Endothelial cell of umbilical vein (primary cell): ENCODE measurements around the gene PIP5K1C.

Experiments
- EZH2 ChIP-seq: IDR thresholded peaks from 2 replicates; pipeline ENCODE4 v1.6.1; 2012; ENCODE audit warnings: borderline replicate concordance, low read depth, mild to moderate bottlenecking, moderate library complexity, low read length, inconsistent platforms; ENCODE audit not compliant: severe bottlenecking
- FOS ChIP-seq: IDR thresholded peaks from 2 replicates; pipeline ENCODE4 v1.6.1; 2011; ENCODE audit warnings: mild to moderate bottlenecking, low read length, moderate library complexity, borderline replicate concordance; ENCODE audit not compliant: insufficient read depth
- GATA2 ChIP-seq: IDR thresholded peaks from 2 replicates; pipeline ENCODE4 v1.7.0; 2011; ENCODE audit warnings: low read depth, mild to moderate bottlenecking, moderate library complexity, mixed read lengths, low read length; ENCODE audit not compliant: insufficient read length, insufficient read depth
- MYC ChIP-seq: IDR thresholded peaks from one replicate; pipeline ENCODE4 v1.6.1; 2011; ENCODE audit warnings: mild to moderate bottlenecking, low read depth, low read length
- POLR2A ChIP-seq: IDR thresholded peaks from 2 replicates; pipeline ENCODE4 v1.6.1; 2012; ENCODE audit warnings: low read depth, mild to moderate bottlenecking, control low read depth, low read length
- TF ChIP-seq, protein P1 (sequence below), 2 donors: IDR thresholded peaks; 1 replicate in 1 of 2; 2 replicates in 1 of 2; pipeline ENCODE4 v1.5.1; 2011; ENCODE audit warnings: low read length in 2 of 2, mild to moderate bottlenecking in 2 of 2, moderate library complexity in 2 of 2, control low read depth in 1 of 2, inconsistent platforms in 1 of 2, low read depth in 1 of 2; ENCODE audit not compliant: insufficient read depth in 1 of 2; ENCODE audit errors: extremely low read depth in 1 of 2

DNA sequence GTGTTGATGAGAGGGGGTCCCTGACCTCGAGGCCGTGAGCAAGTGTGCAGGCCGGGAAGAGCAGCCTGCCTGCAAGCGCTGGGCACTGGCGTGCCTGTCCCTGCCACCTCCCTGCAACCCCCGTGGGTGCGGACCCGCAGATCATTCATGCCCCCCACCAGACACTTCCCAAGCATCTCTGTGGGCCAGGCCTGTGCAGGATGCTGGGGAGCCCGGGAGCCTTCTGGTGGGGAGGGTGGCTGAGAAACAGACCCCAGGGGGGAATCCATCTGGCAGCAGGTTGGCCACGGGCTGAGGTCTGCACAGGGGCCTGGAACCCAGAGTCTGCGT, 55.2 kb downstream of the PIP5K1C start:
- TF ChIP-seq GATA2 (no peak), EZH2 (no peak), POLR2A (no peak), FOS (no peak), MYC (no peak)
- TF ChIP-seq, protein P1, sequence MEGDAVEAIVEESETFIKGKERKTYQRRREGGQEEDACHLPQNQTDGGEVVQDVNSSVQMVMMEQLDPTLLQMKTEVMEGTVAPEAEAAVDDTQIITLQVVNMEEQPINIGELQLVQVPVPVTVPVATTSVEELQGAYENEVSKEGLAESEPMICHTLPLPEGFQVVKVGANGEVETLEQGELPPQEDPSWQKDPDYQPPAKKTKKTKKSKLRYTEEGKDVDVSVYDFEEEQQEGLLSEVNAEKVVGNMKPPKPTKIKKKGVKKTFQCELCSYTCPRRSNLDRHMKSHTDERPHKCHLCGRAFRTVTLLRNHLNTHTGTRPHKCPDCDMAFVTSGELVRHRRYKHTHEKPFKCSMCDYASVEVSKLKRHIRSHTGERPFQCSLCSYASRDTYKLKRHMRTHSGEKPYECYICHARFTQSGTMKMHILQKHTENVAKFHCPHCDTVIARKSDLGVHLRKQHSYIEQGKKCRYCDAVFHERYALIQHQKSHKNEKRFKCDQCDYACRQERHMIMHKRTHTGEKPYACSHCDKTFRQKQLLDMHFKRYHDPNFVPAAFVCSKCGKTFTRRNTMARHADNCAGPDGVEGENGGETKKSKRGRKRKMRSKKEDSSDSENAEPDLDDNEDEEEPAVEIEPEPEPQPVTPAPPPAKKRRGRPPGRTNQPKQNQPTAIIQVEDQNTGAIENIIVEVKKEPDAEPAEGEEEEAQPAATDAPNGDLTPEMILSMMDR (IDR thresholded peaks at IDR 0.05; ENCODE audit: extremely low read depth in 1 of 2, insufficient read depth in 1 of 2, low read depth in 1 of 2, low read length in 2 of 2), result no peak
